GM21825 (cell line): ENCODE results near the gene HMCN1.

Experiments used
- ATAC-seq: cut with Tn5 transposase; IDR thresholded peaks from one replicate; pipeline ENCODE4 v1.9.1; 2021; ENCODE audit warnings: mild to moderate bottlenecking, moderate library complexity; ENCODE audit not compliant: unreplicated experiment

Gene HMCN1

GRCh38 chr1:186002406-186002805 lies 268.2 kb downstream of the HMCN1 start:
- ATAC-seq: no peak

GRCh38 chr1:186009039-186009737 lies 275.0 kb downstream of the HMCN1 start:
- ATAC-seq: no peak

GRCh38 chr1:186014370-186015037 lies 280.3 kb downstream of the HMCN1 start:
- ATAC-seq: no peak

- ATAC-seq: no peak
Observed at GRCh38 chr1:186016856-186017255, 282.7 kb downstream of the HMCN1 start.

- no peak for ATAC-seq
Observed at GRCh38 chr1:186022184-186022583, 288.0 kb downstream of the HMCN1 start.

DNA sequence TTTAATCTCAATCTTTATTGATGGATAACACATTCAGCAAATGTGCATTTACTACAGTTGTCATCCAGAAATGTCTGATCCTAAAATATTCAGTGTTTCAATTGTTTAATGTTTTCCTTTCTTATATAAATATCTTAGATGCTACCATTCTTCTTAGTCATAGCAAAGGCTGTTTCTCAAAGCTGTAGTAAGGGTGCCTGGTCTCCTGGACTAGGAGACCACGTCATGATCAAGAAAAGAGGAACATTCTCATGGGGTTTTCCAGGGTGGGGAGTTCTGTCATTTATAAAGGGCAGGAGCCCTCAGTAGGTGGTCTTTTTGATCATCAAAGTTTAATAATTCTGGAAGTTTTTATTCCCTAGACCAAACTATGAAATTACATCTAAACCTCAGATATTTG lies 292.8 kb downstream of the HMCN1 start:
- no peak for ATAC-seq

GRCh38 chr1:186027621-186028020 lies 293.4 kb downstream of the HMCN1 start:
- no peak for ATAC-seq

DNA sequence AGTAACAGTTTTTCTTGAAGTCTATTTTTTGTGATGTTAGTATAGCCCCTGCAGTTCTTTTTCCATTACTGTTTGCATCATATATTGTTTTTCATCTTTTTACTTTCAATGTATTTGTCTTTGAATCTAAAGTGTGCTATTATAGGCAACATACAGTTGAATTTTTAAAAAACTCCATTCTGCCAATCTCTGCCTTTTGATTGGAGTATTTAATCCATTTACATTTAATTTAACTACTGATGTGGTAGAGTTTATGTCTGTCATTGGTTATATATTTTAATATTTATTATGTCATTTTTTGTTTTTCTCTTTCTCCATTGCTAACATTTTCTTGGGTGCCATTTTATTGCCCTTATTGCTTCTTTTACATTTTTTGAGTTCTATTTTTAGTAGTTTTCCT lies 296.3 kb downstream of the HMCN1 start:
- no peak for ATAC-seq

DNA sequence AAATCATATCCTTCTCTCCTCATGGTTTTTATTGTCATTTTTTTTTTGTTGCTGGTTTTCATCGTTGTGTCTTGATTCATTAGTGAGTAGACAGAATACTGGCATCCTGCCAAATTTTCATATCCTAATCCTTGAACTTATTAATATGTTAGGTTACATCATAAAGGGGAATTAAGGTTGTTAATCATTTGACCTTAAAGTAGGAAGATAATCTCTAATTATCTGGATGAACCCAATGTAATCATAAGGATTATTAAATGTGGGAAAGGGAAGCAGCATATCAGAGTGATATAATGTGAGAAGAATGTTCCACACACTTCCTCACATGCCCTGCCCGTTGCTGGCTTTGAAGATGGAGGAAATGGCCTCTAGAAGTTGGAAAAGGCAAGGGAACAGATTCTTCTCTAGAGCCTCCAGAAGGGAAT lies 299.7 kb downstream of the HMCN1 start:
- ATAC-seq: no peak

- ATAC-seq: no peak
Observed at GRCh38 chr1:186042230-186042629, 308.0 kb downstream of the HMCN1 start.

GRCh38 chr1:186043296-186043695 lies 309.1 kb downstream of the HMCN1 start:
- ATAC-seq: no peak

- no peak for ATAC-seq
Observed at GRCh38 chr1:186044079-186044685, 310.0 kb downstream of the HMCN1 start.

DNA sequence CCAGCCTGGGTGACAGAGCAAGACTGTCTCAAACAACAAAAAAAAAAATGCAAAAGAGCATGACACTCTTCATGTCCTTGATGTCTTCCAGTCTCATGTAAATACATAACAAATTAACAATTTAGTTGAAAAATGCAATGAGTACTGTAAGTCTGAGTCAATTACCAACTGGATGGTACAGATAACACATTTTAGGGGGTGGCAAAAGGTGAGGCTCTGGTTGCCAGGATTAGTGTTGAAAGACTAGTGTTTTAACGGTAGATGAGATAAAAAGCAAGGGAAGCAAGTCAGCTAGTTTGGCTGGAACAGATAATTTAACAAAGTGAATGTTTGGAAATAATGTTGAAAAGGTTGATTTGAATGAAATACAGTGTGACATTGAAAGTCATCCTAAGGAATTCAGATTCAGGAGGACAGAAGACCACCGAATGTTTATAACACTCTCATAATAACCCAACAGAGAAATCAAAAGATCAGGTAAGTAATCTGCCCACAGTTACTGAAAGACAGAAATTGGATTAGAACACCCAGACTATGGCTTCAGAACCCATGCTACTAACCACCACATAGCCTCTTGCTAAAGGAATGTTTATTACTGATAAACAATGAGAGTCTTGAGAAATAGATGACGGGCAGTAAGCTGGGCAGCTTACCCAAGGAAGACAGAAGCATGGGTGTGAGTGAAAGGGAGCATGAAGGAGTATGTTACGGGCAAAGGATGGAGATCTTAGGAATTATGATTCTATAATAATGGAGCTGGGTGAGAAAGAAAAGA lies 312.4 kb downstream of the HMCN1 start:
- no peak for ATAC-seq

DNA sequence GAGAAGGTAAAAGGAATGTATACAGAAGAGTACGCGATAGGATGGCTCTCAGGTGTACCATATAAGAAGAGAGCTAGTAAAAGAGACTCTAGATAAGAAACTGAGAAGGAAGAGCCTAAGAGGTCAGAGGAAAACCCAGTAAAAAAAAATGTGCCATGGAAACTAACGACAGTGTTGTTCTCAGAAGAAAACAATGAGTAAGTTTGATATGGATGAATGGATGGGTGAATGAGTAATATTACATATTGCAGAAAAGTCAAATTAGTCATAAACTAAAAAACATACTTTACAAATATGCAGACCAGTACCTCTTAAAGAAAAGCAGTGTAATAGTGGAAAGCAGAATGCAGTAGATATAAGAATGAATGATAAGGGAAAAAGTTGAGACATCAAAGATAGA lies 316.2 kb downstream of the HMCN1 start:
- no peak for ATAC-seq

DNA sequence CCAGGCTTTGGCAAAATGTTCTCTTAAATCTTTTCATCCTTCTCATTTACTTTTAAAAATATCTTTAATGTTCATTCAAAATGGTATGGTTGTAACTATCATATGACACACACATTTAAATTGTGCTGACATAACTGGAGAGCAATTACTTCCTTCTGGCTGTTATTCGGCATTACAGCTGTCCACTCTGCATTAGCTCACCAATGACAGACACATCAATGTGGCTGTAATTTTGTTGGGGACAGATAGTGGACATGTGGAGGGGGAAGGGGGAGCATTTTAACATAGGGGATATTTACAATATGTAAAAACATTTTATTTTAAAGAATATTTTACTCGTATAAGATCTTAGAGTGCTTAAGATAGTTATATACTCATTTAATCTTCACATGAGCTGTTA lies 319.8 kb downstream of the HMCN1 start:
- no peak for ATAC-seq

DNA sequence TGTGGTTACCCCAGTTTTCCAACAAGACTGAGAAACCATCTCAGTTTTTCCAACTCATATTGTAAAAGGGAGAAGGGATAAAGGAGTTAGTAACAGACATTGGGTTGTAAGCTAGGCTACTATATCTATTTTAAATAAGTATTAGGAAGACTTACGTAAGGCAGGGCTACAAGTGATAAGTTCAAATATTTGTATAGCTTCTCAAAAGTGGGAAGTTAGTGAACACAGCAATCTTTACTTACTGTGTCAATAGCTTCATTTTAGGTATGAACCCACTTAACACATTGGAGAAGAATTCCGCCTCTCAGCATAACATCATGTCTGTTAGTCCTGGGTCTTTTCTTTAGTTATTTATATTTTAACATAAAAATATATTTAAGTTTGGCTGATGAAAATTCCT lies 320.7 kb downstream of the HMCN1 start:
- ATAC-seq: no peak

GRCh38 chr1:186055846-186056245 lies 321.7 kb downstream of the HMCN1 start:
- ATAC-seq: no peak

DNA sequence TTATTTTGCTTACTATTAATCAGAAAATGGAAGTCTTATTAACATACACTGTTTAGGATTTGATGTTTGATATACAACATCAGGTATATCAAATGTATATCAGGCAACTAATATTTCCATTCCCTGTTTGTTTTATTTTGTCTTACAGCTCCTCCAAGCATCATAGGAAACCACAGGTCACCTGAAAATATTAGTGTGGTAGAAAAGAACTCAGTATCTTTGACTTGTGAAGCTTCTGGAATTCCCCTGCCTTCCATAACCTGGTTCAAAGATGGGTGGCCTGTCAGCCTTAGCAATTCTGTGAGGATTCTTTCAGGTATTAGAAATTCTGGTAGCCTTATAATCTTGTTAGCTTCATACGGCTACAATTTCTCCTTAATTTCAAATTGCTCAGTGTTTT lies 322.9 kb downstream of the HMCN1 start:
- no peak for ATAC-seq

- no peak for ATAC-seq
Observed at GRCh38 chr1:186059311-186059710, 325.1 kb downstream of the HMCN1 start.

- no peak for ATAC-seq
Observed at GRCh38 chr1:186059752-186060151, 325.6 kb downstream of the HMCN1 start.

DNA sequence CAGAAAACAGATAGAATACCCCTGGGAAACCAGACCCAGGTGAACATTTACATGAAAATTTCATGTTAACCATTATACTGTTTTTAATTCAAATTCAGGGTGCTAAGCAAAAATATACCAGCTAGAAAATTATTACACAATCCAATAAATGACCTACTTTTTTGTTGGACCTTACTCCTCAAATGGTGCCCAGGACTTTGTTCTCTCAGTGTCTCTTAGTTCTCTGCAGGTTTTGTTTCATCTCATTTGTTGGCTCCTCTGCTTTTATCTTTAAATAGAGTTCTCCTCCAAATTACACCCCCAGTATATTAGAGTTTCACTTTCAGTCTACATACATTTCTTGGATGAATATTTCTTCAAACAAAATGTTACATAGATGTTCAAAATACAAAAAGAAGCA lies 326.0 kb downstream of the HMCN1 start:
- ATAC-seq: no peak
